Endothelial cell (in vitro differentiated cells): ENCODE results near the gene CDYL. TPM values are rescaled to one million over a fixed set of nuclear protein-coding genes. Genes with fewer than 3 reads are reported as not detected.

Experiments used
- DNase-seq: peaks from one replicate; pipeline ENCODE4 v3.0.0; 2021; ENCODE audit warnings: low spot score
- H3K27ac Mint-ChIP-seq: one replicate; pipeline ENCODE4 v1.8.0; 2021; ENCODE audit warnings: mixed read lengths, inconsistent platforms; ENCODE audit not compliant: unreplicated experiment
- H3K27me3 Mint-ChIP-seq: one replicate; pipeline ENCODE4 v1.8.0; 2021; ENCODE audit warnings: mild to moderate bottlenecking, moderate library complexity, mixed read lengths, inconsistent platforms; ENCODE audit not compliant: unreplicated experiment
- H3K36me3 Mint-ChIP-seq: one replicate; pipeline ENCODE4 v1.8.0; 2021; ENCODE audit warnings: mild to moderate bottlenecking, low read depth, mixed read lengths, inconsistent platforms; ENCODE audit not compliant: unreplicated experiment
- H3K4me1 Mint-ChIP-seq: one replicate; pipeline ENCODE4 v1.8.0; 2021; ENCODE audit warnings: mild to moderate bottlenecking, mixed read lengths, inconsistent platforms; ENCODE audit not compliant: unreplicated experiment
- H3K4me3 Mint-ChIP-seq: one replicate; pipeline ENCODE4 v1.8.0; 2021; ENCODE audit warnings: mild to moderate bottlenecking, mixed read lengths, inconsistent platforms; ENCODE audit not compliant: unreplicated experiment
- H3K9me3 Mint-ChIP-seq: one replicate; pipeline ENCODE4 v1.8.0; 2021; ENCODE audit warnings: mixed read lengths, inconsistent platforms; ENCODE audit not compliant: unreplicated experiment
- total RNA-seq: library from RNA; stranded (reverse); fragmentation: NEBNext Ultra II Directional; extraction: Animal tissue kit (Norgen Biotek cat#: 25700); gene quantifications from one replicate; pipeline ENCODE4 v1.2.1, GENCODE V29; 2021; ENCODE audit not compliant: unreplicated experiment
- TF ChIP-seq, protein P1 (sequence below): fragments of 200-600 bp; sonication (generic); IDR thresholded peaks from one replicate; pipeline ENCODE4 v1.5.0; 2021; ENCODE audit warnings: antibody characterized with exemption; ENCODE audit not compliant: unreplicated experiment

CDYL gene
- total RNA-seq, 1 donor from 2014 or later = 66.7 TPM

GRCh38 chr6:4768815-4769214 is 7.4 kb upstream of the CDYL start:
- H3K27ac Mint-ChIP-seq = no peak overlapping the region
- H3K36me3 Mint-ChIP-seq = no peaks in the 10 kb centered on the region
- no peak overlapping the region for H3K4me3 Mint-ChIP-seq
- H3K27me3 Mint-ChIP-seq = no peaks in the 10 kb centered on the region
- TF ChIP-seq, protein P1, sequence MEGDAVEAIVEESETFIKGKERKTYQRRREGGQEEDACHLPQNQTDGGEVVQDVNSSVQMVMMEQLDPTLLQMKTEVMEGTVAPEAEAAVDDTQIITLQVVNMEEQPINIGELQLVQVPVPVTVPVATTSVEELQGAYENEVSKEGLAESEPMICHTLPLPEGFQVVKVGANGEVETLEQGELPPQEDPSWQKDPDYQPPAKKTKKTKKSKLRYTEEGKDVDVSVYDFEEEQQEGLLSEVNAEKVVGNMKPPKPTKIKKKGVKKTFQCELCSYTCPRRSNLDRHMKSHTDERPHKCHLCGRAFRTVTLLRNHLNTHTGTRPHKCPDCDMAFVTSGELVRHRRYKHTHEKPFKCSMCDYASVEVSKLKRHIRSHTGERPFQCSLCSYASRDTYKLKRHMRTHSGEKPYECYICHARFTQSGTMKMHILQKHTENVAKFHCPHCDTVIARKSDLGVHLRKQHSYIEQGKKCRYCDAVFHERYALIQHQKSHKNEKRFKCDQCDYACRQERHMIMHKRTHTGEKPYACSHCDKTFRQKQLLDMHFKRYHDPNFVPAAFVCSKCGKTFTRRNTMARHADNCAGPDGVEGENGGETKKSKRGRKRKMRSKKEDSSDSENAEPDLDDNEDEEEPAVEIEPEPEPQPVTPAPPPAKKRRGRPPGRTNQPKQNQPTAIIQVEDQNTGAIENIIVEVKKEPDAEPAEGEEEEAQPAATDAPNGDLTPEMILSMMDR = no peak
- DNase-seq = no peak
- H3K9me3 Mint-ChIP-seq = no peaks in the 10 kb centered on the region
- H3K4me1 Mint-ChIP-seq = peaks cover 3% of the 10 kb centered on the region

- Mint-ChIP-seq H3K4me1 (peaks cover 18% of the 10 kb centered on the region), H3K27me3 (peaks cover 11% of the 10 kb centered on the region), H3K27ac (no peak overlapping the region), H3K36me3 (peaks cover 15% of the 10 kb centered on the region), H3K4me3 (no peak overlapping the region), H3K9me3 (peaks cover 4% of the 10 kb centered on the region)
- TF ChIP-seq, protein P1 = no peak
- no peak for DNase-seq
These were observed 3.5 kb upstream of the CDYL start for GRCh38 chr6:4772750-4773149.

GRCh38 chr6:4773181-4773580 is 3.0 kb upstream of the CDYL start:
- H3K4me3 Mint-ChIP-seq = no peak overlapping the region
- peaks cover 15% of the 10 kb centered on the region for H3K27me3 Mint-ChIP-seq
- H3K27ac Mint-ChIP-seq = no peak overlapping the region
- DNase-seq = no peak
- TF ChIP-seq, protein P1 = no peak
- peaks cover 4% of the 10 kb centered on the region for H3K9me3 Mint-ChIP-seq
- H3K36me3 Mint-ChIP-seq = peaks cover 19% of the 10 kb centered on the region
- peaks cover 21% of the 10 kb centered on the region for H3K4me1 Mint-ChIP-seq

DNA sequence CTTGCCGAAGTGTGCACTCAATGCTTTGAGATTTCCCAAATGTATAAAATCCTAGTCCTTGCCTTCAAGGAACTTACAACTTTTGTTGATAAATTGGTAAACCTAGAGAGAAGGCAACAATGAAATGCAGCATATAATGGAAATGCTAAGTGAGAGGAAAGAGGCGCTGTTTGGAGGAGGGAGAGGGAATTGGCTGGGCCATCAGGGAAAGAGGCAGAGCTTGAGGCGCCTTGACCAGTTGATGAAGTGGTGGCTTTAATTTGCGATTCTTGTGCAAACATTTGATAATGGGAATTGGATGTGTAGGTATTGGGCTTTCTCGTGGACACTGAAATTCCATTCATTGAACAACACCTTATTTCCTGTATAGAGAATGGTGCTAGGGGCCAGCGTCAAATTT is 1.9 kb upstream of the CDYL start:
- Mint-ChIP-seq H3K36me3 (peaks cover 23% of the 10 kb centered on the region), H3K4me3 (peak overlapping the region; percentile 92), H3K27me3 (peaks cover 15% of the 10 kb centered on the region), H3K9me3 (peaks cover 4% of the 10 kb centered on the region), H3K4me1 (peaks cover 21% of the 10 kb centered on the region), H3K27ac (peak overlapping the region; percentile 72)
- TF ChIP-seq, protein P1 = no peak
- no peak for DNase-seq

GRCh38 chr6:4774715-4775493 is 1.3 kb upstream of the CDYL start:
- Mint-ChIP-seq H3K4me1 (peaks cover 21% of the 10 kb centered on the region), H3K9me3 (peaks cover 4% of the 10 kb centered on the region), H3K4me3 (peak overlapping the region; percentile 92), H3K27me3 (peaks cover 15% of the 10 kb centered on the region), H3K36me3 (peaks cover 23% of the 10 kb centered on the region), H3K27ac (peak overlapping the region; percentile 72)
- peak; percentile 37 for DNase-seq
- TF ChIP-seq, protein P1 = no peak
